CD4-positive, alpha-beta T cell treated with Interleukin-15 for 4 hours (primary cell): ENCODE results near the gene ALPI.

Source experiments
- DNase-seq: peaks from one replicate; pipeline ENCODE4 v3.0.0-alpha.2; 2020; ENCODE audit warnings: low spot score

The ALPI gene

DNA sequence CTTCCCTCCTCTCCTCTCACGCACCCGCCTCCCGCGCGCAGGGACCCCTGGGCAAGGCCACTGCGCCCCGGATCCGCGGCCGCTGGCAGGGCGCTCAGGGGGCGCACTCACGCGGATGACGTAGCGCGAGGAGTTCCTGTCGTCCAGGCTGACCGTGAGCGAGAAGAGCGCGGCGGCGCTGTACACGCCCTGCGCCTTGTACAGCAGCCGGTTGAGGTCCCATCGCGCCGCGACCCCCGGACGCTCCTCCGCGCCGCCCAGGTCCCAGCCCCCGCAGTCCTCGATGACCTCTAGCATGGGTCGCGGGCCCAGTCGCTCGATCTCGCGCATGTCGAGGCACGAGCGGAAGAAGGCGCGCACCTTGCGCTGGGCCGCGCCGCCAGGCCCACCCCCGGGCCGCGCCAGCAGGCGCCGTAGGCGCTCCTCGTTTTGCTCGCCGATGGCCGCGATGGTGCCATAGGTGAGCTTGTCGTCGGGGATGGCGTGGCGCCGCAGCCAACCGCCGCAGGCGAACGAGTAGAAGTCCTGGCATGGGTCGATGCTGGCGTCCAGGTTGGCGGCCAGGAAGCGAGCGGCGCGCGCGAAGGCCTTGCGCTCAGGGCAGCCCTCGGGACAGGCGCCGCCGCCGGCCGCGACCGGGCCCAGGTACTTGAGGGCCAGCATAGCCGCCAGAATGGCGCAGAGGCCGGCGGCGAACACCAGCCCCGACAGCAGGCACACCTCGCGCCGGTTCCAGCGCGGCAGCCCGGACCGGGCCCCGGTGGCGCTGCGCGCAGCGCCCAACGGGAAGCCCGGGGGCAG, 30.0 kb downstream of the ALPI start:
- no peak for DNase-seq

DNA sequence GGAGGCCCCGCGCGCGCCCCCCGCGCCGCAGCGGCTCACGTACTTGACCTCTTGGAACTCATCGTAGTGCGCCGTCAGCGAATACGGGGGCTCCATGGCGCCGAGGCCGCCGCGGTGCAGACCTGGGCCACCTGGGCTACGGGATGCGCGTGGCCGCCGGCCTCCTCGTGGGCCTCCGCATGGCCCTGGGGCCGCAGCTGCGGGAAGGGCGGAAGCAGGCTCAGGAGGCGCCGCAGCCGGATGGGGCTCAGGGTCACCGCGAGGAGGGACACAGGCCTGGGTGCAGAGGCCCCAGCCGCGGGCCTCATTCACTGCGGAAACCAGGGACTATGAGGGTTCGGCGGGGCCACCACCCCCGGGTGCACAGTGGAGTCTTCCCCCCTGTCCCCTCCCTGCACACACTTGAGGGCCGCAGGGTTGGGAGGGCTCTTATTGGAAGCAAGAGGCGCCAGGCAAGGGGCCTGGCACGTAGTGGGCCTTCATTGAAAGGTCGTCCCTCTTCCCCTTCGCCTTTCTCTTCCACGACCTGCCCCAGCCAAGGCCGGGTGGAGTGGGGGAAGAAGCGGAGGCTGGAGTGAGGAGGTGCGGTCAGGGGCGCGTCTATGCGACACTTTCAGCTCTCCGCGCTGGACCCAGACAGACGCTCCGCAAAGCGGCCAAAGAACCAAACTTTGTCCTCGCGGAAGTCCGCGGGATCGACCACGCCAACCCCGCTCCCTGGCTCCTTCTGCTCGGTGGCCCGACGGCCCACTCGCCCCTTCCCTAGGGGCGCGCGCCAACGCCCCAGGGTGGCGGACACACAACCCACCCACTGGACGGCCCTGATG, 30.8 kb downstream of the ALPI start:
- DNase-seq, result no peak

DNA sequence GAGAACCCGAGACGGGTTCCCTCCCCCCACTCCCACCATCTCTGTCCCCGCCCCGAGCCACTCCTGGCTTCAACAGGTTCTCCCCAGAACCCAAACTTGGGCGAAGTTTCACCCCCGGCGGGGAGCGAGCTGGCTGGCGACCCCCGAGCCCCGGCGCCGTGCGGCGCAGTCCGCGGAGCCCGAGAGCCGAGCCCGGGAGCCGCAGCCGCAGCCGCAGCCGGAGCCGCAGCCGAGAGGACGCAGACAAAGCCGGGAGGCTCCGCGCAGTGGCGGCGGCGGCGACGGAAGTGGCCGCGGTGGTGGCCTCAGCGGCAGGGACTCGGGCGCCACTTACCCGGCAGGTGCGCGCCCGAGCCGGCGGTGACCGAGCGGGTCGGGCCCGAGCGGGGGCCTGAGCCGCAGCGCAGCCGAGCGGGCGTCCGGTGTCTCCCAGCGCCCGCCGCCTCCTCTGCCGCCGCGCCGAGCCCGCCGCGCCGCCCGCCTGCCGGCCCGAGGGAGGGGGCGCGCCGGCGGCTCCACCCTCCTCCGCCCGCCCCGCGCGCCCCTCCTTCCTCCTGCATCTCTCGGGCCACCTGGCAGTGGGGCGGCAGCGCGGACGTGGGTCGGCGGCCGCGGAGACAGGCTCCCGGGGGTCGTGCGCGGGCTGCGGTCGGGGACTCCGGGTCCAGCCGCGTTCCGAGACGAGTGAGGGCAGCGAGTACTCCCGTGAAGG, 31.6 kb downstream of the ALPI start, which contains the start of gene ECEL1:
Gene ECEL1 (minus strand): TSS at position 450 of the 712 bp plus-strand sequence. CDS start 1,181 bp downstream, outside the sequence.
- DNase-seq, result no peak

DNA sequence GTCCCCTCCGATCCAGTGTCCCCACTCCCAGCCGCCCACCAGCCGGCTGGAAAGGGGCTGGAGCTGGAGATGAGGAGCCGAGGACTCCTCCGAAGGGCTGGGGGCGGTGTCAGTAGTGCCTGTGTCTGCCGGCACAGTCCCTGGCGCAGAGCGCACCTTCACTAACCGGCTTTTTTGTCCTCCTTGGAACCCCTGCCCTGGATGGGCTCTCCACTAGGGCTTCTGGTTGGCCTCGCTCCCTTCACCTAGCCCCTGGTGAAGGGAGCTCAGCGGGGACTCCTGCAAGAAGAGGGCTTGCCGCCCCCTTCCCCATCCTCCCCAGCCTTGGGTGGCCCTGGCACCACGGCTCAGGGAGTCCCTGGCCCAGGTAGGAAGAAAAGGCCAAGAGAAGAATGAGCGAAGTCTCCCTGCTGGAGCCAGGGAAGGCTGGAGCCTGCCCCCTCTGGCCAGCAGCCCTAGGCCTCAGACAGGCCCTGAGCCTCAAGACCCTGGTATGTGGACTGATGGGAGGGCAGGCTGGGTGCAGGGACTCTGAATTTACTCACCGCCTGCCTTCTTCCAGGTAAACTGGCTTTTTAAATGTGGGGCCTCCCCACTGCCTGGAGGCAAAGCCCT, 32.3 kb downstream of the ALPI start:
- no peak for DNase-seq

DNA sequence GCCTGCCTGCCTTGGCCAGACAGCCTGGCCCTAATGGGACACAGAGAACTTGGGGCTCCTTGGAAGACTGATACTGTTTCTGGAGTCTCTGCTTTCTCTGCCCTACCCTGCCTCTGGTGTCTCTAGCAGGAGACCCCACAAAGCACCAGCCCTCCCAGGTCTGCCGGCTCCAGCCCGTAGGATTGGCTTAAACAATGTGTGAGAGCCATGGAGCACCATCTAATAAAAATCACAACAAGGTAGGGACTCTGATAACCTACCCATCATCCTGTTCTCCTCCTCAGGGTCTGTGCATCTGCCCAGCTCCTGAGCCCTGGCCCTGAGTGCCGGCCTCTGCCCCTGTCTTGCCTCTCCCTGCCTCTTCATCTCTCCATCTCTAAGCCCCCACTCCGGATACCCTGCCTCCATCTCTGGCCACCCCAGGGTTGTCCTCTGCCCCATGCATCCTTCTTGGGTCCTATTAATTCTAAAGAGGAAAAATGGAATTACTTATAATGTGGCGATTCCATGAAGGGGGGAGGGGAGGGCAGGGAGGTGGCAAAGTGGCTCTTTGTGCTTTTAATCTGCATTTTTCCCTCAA, 32.9 kb downstream of the ALPI start:
- DNase-seq, result no peak

DNA sequence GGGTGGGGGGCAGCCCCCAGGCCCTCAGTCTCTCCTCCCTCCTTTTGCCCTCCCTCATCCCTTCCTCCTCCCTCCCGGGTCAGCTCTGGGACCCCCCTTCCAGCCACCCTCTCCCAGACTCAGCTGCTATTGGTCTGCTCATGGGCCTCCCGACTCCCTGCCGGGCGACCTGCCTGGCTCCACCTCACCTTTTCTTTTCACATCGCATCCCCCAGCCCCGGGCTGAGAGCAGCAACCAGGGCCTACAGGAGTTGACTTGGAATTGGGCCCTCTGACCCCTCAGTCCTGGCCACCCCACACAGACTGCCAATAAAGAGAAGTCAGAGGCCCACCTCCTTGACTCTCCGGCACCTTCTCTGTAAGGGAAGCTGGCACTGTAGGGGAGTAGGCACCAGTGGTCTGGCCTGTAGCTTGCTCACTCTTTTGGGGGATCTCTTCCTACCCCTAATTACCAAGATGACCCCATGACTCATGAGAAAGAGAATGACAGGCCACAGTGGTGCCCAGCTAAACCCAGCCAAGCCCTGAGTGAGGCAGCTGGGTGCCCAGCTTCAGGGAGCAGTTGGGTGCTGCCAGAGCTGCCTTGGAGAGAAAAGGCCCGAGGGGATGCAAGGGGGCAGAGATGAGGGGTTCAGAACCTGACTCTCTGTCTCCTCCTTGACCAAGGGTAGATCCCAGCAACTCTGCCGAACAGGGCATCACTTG, 33.7 kb downstream of the ALPI start:
- no peak for DNase-seq

DNA sequence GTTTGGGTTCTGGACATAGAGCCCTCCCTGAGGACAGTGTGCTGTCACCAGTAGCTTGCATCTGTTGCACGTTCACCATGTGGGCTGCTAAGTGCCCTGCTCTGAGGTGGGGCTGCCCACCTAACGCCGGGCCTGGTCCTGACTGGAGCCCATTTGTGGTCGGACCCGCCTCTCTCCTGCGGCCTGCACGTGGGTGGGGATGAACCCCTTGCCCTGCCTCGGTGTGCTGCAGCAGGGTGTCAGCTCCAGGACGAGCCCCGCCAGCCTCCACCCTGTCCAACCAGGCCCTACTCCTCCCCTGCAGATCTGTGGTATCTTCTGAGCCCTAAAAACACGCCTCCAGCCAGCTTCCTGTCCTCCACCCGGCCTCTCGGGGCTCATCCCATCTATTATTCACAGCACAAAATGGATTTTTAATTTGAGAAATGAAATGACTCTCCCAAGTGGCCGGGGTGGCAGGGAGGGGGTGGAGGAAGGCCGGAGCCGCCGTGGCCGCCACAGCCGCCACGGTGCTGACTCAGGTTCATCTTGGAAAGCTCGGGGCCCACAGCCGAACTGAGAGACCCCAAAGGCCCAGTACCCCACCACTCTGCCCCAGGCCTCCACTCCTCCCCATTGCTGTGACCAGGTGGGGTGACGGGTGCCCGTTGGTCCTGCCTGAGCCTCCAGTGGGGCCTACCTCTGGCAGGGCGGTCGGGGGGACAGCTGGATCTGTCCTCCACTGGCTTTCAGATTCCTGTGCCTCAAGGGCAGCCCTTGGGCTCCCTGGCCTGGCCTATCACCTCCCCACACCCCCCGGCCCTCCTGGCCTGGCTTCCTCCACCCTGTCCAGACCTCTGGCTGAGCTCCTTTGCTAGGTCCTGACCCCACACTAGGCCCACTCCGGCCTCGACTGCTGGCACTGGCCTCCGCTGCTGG, 34.5 kb downstream of the ALPI start:
- no peak for DNase-seq

DNA sequence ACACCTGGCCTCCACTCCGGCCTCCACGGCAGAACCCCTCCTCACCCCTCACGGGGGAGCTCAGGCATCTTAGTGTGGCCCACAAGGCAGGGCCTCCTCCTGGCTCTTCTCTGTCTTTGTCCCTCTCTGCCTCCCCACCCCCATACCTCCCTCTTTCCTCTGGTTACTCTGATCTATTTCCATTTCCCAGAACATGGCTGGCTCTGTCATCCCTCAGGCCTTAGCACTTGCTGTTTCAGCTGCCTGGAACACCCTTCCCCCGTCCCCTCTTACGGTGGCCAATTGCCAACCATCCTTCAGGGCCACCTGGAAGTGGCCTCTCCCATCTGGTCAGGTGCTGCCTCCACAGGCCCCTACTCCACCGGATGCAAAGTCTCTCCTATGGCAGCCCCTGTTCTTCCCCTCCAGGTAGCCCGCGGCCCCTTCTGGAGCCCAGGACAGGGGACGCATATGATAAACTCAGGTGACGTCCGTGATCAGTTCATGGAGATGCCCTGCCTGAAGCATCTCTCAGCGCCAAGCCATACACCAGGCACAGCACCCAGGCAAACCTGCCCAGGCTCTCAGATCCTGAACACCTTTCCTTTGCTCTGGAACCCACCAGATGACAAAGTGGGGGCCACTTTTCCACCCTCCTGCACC, 35.3 kb downstream of the ALPI start:
- DNase-seq, result no peak

DNA sequence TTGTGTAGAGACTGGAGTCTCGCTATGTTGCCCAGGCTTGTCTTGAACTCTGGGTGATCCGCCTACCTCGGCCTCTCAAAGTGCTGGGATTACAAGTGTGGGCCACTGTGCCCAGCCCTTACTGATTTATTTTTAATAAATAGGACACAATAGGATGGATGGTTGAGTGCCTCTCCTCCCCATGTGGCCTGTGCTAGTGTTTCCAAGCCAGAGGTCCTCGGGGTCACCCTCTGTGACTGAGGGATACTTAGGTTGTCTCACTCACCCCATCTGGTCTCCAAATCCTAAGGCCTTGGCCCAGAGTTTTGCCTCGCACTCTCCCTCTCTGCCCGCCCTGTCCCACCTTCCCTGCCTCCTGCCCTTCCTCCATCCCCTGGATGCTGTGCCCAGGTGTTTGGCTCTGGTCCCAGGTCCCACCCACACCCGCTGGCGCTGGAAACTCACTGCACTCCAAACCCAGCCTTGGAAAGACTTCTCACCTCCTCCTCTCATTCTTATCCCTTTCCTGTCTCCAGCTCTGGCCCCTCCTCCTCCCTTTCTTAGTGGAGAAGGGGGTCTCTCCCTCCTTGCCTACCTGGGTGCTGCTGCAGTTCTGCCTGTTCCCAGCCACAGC, 36.4 kb downstream of the ALPI start:
- no peak for DNase-seq

DNA sequence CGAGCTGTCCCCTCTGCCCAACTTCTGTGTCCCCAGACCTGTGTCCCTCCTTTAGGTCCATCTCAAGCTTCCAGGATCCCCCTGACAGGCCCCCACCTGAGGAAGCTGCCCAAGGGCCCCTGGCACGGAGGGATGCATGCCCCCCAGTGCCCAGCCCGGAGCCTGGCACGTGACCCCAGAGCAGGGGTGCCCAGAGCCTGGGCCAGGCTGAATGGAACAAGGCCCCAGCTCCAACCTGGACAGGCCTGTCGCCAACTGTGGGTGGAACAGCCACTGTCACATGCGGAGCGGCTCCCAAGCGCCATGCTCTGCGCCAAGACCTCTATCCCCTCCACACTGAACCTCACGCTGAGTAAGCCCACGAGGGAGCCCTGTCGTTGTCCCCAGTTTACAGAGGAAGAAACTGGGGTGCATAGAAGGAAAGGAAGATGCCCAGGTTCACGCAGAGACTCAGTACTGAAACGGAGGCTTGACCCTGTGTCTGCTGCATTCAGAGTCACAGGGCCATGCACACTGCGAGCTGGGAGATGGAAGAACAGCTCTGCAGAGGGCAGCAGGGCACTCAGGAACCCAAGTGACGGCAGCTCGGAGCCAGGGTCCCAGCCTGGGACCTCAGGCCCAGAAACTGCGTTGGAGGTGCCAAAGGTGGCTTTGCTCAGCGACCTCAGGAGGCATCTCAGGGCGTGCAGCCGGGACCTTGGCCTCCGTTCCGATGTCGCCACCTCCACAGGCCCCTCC, 37.2 kb downstream of the ALPI start:
- no peak for DNase-seq

DNA sequence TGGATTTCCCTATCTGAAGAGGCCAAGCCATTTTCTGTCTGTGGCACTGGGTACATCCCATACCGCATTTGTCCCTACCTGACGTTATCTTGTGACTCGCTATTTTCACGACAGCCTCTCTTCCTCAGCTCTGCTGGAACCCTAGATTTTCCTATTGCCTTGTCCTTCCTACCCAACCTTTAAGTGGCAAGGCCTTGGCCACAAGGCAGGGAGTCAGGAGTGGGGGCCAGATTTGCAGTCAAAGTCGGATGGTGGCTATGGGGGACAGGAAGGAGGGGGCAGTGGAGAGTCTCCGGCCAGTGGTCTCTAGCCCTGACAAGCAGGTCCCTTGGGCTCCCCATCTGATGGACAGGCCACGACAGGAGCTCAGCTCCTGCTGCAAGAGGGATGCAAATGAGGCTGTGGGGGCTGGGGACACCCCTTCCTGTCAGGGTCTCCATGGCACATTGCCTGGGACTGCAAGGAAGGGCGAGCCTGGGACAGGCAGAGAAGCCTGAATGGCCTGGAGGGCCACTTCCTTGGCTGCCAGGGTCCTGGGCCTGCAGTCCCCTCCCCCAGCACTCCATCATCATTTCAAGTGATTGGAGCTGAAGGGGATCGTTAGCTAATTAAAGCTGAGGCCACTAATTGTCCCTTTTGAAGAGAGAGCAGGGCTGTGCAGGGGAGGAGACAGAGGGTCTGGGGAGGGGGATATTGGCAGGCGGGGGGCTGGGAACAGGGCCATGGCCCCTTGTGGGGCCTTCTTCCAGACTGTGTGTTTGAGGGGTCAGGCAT, 37.9 kb downstream of the ALPI start:
- DNase-seq, result no peak

DNA sequence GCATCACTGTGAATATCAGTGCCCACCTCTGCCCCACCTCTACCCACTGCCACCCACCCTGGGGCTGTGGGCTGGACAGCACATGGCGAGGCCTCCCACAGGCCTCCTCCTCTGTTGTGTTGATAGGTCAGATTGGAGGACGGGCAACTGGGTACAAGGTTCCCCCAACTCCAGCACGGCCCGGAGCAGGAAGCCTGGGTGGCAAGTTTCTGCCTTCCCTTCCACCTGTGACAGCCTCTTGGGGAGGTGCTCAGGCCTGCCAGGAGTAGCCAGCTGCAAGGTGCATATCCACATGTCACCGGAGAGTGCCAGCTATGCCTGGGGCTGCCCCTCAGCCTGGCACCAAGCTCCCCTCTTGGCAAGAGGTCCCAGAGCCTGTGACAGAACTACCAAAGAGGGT, 38.6 kb downstream of the ALPI start:
- DNase-seq, result no peak

DNA sequence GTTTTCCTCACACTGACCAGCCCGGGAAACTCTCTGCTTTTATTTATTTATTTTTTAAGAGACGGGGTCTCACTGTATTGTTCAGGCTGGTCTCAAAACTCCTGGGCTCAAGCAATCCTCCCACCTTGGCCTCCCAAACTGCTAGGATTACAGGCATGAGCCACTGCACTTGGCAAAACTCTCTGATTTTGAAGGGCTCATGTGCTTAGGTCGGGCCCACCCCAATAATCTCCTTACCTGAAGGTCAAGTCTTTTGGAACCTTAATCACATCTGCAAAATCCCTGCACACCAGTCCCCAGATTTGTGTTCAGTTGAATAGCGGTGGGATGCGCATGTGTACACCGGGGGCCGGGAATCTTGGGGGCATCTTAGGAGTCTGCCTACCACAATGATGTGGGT, 39.3 kb downstream of the ALPI start:
- no peak for DNase-seq

DNA sequence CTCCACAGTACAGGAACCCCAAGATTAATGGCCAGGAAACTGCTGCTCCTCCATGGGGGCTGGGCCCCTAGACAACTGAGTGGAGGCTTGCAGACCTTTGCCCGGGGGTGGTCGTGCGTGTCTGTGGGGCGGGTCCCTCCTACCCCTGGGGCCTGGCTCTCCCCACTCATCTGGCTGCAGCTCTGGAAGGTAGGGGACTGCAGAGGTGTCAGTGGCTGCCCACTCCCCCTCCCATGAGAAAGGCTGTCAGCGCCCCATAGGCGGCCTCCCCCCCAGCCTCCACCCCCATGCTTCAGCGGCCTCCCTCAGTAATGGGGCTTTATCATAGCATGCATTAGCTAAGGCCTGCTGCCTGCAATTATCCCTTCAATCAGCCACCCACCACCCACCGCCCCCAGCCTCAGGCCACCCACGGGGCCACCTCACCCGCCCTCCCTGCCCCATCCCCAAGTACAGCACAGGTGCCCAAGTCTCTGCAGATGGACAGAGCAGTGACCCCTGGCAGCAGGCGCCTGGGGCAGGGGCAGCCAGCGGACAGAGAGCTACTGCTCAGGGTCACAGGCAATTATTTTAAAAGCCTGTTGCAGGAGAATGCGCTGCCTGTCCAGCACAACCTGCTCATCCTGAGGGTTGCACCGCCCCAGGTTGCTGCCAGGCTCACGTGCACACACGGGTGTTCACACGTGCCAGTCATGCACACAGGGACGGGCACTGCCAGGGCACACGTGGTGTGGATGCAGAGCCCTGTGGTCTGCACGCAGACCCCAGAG, 40.7 kb downstream of the ALPI start:
- no peak for DNase-seq

DNA sequence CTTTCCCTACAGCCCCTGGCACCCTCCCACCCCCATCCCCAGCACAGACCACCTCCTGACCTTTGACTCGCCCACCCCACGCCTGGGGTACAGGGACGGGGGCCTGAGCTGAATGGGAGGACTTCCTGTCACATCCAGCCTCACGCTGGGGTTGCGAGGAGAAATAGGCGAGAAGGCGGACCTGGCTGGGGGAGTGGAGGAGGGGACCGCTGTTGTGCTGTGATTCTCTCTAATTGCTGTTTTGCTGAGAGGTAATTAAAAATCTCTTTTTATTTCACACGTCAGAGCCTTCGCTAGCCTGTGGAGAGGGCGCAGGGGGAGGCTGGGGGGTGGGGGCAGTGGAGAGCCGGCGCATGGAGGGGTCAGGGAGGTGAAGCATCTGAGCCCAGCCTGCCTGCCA, 41.4 kb downstream of the ALPI start:
- DNase-seq, result no peak

DNA sequence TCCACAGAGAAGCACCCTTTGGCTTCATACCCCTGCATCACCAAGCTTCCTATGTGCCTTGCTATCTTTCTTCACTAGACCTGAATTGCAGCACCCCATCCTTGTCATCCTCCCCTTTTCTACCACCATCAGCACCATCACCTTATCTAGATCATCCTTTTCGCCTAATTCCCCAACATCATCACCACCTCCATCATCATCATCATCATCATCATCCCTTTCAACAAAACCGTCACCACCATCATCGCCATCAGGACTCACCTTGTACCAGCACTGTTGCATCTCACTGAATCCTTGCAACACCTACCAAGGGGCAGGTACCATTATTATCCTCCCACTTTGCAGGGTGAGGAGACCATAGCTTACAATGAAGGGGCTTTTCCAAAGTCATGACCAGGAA, 42.5 kb downstream of the ALPI start:
- DNase-seq, result no peak

DNA sequence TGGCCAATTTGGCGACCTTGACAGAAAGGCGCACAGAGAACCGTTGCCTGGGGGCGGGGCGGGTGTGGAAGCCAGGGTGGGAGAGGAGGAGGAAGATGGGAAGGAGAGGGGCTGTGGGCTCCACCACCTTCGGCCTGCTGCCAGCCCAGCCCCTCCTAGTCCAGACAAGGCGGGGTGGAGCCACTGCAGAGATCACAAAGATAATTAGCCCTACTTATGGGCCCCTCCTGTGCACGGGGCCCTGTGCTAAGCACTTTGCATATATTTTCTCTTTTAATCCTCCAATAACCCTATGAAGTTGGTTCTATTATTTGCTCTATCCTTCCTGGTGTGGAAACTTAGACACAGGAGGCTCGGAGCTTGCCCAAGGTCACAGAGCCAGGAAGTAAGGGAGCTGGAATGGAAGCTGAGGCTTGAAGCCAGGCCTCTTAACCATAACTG, 45.4 kb downstream of the ALPI start:
- no peak for DNase-seq
